HG03378 (cell line): ENCODE data around the gene ACACB.
"Not testable (repeated sequence)": the region's sequence is repeated elsewhere in the genome, so short reads cannot be mapped to it uniquely, and the experiment has no call there.

Experiments used
- ATAC-seq: cut with Tn5 transposase; IDR thresholded peaks from one replicate; pipeline ENCODE4 v1.9.1; 2021; ENCODE audit warnings: mild to moderate bottlenecking, moderate library complexity; ENCODE audit not compliant: unreplicated experiment

Gene ACACB

GRCh38 chr12:109170324-109170723 is 53.9 kb downstream of the ACACB start:
- no peak for ATAC-seq

DNA sequence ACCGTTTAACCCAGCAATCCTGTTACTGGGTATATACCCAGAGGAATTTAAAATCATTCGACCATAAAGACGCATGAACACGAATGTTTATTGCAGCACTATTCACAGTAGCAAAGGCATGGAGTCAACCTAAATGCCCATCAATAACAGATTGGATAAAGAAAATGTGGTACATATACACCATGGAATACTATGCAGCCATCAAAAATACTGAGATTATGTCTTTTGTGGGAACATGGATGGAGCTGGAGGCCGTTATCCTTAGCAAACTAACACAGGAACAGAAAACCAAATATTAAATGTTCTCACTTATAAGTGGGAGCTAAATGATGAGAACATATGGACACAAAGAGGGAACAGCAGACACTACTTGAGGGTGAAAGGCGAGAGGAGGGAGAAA is 56.4 kb downstream of the ACACB start:
- not testable (repeated sequence) for ATAC-seq

GRCh38 chr12:109173443-109174240 is 57.3 kb downstream of the ACACB start:
- no peak for ATAC-seq

GRCh38 chr12:109174468-109174867 is 58.1 kb downstream of the ACACB start:
- ATAC-seq: no peak

DNA sequence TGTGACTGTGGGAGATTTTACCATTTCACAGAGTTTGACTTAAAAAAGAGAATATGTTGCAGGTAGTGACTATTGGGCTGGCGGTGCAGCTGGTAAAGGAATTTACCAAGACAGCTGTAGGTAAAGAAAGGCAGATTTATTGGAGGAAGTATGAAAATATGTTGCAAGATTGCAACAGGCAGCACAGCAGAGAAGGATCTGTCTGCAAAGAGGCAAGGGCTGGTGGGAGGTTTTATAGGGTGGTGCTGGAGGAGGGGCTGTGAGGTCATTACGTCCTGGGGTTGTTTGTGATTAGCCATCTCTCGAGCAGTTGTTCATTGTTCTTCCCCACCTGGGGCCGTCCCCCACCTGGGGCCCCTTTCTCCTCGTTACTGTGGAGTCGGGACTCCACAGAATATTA is 62.1 kb downstream of the ACACB start:
- ATAC-seq: no peak

DNA sequence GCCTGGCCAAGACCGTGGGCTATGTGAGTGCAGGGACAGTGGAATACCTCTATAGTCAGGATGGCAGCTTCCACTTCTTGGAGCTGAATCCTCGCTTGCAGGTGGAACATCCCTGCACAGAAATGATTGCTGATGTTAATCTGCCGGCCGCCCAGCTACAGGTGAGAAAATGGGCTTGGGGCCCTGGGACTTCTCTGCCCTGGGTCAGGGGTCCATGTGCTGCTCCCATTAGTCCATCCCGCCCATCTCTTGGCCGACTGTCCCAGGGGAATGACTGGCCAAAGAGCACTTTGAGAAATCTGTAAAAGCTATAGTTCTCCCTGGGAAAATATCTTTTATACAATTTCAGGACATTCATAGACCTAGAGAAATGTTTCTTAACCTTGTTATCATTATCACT is 63.5 kb downstream of the ACACB start:
- no peak for ATAC-seq

DNA sequence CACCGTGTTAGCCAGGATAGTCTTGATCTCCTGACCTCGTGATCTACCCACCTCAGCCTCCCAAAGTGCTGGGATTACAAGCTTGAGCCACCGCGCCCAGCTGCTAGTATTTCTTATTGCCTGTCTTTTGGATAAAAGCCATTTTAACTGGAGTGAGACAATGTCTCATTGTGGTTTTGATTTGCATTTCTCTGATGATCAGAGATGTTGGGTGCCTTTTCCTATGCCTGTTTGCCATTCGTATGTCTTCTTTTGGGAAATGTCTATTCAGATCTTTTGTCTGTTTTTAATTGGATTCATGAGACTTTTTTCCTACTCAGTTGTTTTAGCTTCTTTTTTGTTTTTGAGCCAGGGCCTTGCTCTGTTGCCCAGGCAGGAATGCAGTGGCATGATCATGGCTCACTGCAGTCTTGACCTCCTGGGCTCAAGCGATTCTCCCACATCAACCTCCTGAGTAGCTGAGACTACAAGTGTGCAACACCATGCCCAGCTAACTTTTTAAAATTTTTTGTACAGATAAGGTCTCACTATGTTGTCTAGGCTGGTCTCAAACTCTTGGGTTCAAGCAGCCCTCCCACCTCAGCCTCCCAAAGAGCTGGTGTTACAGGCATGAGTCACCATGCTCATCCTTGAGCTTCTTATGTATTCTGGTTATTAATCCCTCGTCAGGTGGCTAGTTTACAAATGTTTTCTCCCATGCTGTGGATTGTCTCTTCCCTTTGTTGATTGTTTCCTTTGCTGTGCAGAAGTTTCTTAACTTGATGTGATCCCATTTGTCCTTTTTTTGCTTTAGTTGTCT is 65.9 kb downstream of the ACACB start:
- no peak for ATAC-seq

- ATAC-seq: no peak
Observed at GRCh38 chr12:109185441-109185840, 69.1 kb downstream of the ACACB start.

DNA sequence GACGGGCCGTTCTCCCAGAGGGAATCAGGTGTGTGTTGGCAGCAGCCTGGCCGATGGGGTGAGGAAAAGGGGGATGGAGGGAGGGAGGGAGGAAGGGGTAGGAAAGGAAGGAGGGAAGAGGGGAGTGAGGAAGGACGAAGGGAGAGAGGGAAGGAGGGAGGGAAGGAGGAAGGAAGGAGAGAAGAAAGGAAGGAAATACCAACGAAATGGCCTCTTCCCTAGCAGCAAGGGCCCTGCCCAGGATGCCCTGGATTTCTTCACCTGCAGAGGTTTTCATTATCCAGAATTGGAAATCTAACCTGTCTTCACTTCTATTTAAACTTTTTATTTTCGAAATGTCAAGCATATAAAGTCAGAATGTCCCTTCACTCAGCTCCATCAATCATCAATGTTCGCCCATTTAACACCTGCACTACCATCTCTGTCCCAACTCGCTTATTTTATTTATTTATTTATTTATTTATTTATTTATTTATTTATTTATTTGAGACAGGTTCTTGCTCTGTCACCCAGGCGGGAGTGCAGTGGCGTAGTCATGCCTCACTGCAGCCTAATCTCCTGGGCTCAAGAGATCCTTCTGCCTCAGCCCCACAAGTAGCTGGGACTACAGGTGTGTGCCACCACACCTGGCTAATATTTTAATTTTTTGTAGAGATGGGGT is 70.7 kb downstream of the ACACB start:
- no peak for ATAC-seq

DNA sequence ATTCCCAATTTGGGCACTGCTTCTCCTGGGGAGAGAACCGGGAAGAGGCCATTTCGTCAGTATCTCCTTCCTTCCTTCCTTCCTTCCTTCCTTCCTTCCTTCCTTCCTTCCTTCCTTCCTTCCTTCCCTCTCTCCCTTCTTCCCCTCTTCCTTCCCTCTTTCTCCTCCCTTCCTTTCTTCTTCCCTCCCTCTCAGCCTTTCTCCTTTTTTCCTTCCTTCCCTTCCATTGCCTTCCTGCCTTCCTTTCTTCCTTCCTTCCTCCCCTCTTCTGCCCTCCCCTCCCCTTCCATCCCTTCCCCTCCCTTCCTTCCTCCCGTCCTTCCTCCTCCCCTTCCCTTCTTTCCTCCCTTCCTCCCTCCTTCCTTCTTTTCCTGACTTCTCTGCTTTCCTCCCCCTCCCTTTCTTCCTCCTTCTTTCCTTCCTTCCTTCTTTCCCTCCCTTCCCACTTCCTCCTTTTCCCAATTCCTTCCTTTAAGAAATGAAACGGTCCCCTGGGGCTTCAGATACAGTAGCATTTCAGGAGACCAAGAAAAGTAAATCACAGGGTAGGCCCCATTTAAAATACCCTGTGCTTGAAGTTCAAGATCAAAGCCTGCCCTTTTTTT is 71.8 kb downstream of the ACACB start:
- ATAC-seq: no peak

GRCh38 chr12:109189291-109189690 is 72.9 kb downstream of the ACACB start:
- ATAC-seq: no peak

GRCh38 chr12:109191621-109192250 is 75.3 kb downstream of the ACACB start:
- no peak for ATAC-seq

- no peak for ATAC-seq
Observed at GRCh38 chr12:109192358-109192757, 76.0 kb downstream of the ACACB start.

- no peak for ATAC-seq
Observed at GRCh38 chr12:109193896-109194295, 77.5 kb downstream of the ACACB start.

DNA sequence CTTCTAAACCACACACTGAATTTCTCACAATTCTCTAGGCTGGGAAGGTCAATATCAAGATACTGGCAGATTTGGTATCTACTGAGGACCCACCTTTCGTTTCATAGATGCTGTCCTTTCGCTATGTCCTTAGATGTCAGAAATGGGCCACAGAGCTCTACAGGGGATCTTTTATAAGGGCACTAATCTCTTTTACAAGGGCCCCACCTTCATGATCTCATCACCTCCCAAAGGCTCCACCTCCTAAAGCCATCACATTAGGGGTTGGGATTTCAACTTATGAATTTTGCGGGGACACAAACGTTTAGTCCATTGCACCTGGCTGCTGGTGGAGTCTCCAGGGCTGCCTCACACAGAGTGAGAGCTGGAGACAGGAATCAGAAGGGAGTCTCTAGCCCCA is 79.9 kb downstream of the ACACB start:
- ATAC-seq: no peak

DNA sequence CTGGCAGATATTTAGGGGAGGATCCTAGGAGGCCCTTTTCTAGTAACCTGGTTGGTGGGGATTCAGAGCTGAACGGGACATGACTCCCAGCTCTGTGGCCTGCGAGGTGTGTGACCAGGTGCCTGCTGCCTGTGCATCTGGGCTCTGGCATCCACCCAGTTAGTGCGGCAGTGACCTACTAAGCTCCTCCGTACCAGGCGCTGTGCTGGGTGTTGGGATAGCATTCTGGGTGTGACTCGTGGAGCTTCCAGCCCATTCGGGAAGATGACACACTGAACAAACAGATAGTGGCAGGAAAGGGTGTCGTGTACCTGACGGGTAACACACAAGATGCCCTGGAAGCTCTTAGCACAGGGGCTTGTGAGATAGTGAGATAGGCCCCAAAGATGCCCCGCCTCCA is 80.9 kb downstream of the ACACB start:
- no peak for ATAC-seq

DNA sequence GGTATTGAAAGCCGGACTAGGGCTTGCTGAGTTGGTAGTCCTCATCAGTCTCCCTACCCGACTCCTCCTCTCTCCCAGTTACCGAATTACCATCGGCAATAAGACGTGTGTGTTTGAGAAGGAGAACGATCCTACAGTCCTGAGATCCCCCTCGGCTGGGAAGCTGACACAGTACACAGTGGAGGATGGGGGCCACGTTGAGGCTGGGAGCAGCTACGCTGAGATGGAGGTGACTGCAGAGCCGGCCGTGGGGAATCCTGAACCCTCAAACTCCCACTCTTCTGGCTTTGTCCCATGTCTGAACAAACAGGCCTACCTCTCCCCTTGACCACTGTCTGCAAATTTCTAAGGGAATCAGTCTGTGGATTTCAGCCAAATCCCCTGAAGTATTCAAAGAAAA is 82.9 kb downstream of the ACACB start:
- no peak for ATAC-seq

GRCh38 chr12:109200825-109201495 is 84.6 kb downstream of the ACACB start:
- ATAC-seq: no peak

- no peak for ATAC-seq
Observed at GRCh38 chr12:109201496-109201885, 85.1 kb downstream of the ACACB start.

- ATAC-seq: no peak
Observed at GRCh38 chr12:109202770-109203169, 86.4 kb downstream of the ACACB start.
